ENCODE results near the gene STARD5. TPM values are rescaled to one million over a fixed set of nuclear protein-coding genes. Genes with fewer than 3 reads are reported as not detected.

The STARD5 gene
- total and polyA plus RNA-seq, 2 of the 8 experiments (the other 6 are each of a cell fraction or from before 2014, with no cell fraction given) = 5.5 to 10.4 TPM

GRCh38 chr15:81268881-81269601, 54.9 kb downstream of the STARD5 start (continued):
- TF ChIP-seq ZNF274 (IDR thresholded peaks at IDR 0.05; ENCODE audit: borderline replicate concordance, extremely low read depth, low read length) = no peak
- TF ChIP-seq GTF2F1 (IDR thresholded peaks at IDR 0.05; ENCODE audit: borderline replicate concordance, low read depth, low read length) = no peak
- no peak for TF ChIP-seq TEAD4 (IDR thresholded peaks at IDR 0.05; ENCODE audit: low read depth, low read length)
- TF ChIP-seq RAD21 (IDR thresholded peaks at IDR 0.05 in 1 of 2, conservative IDR thresholded peaks at IDR 0.05 in 1 of 2; ENCODE audit: low read depth in 2 of 2, low read length in 2 of 2) = no peak

Data from H1 (cell line).